IPS-NIHi7 (cell line): ENCODE measurements around the gene B4GALNT2.
"Not testable (repeated sequence)": the region's sequence is repeated elsewhere in the genome, so short reads cannot be mapped to it uniquely, and the experiment has no call there.

Experiments
- DNase-seq: peaks from one replicate; pipeline ENCODE4 v3.0.0; 2012; ENCODE audit warnings: mixed read lengths; ENCODE audit errors: extremely low spot score

B4GALNT2 gene, protein sequence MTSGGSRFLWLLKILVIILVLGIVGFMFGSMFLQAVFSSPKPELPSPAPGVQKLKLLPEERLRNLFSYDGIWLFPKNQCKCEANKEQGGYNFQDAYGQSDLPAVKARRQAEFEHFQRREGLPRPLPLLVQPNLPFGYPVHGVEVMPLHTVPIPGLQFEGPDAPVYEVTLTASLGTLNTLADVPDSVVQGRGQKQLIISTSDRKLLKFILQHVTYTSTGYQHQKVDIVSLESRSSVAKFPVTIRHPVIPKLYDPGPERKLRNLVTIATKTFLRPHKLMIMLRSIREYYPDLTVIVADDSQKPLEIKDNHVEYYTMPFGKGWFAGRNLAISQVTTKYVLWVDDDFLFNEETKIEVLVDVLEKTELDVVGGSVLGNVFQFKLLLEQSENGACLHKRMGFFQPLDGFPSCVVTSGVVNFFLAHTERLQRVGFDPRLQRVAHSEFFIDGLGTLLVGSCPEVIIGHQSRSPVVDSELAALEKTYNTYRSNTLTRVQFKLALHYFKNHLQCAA

DNA sequence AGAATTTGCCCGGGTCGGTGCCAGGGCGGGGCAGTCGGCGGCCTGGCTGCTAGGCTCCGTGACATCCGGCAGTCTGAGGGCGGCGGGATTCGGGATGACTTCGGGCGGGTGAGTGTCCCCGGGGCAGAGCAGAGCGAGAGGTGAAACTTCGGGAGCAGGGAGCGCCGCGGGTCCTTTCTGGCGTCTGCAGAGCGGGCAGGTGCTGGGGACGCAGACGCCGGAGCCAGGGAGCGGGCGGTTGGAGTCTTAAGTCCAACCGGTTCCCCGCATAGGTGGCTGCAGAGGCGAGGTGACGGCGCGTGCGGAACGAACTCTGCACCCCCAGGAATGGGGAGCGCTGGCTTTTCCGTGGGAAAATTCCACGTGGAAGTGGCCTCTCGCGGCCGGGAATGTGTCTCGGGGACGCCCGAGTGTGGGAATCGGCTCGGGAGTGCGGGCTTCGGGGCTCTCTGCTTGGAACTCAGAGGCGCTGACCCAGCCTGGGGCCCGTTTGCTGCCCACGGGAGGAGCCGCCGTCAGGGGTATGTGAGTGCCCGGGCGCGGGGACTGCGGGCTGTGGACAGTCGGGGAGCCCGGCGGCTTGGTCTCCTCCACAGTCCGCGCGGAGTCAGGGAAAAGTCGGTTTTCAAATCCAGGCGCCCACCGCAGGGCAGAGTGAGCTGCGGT, at the start of gene B4GALNT2:
Gene B4GALNT2, plus strand, starts transcription at position 71 of the 666 bp plus-strand sequence. Its CDS starts 24 bp downstream, at position 95.
- DNase-seq, result peak; percentile 77

DNA sequence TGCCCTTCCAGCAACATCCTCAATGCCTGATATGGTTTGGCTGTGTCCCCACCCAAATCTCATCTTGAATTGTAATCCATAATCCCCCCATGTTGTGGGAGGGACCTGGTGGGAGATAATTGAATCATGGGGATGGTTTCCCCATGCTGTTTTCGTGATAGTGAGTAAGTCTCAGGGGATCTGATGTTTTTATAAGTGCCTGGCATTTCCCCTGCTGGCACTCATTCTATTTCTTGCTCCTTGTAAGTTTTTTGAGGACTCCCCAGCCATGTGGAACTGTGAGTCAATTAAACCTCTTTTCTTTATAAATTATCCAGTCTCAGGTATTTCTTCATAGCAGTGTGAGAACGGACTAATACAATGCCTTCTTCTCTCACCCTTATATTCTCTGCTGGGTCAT, 47.5 kb upstream of the B4GALNT2 start:
- not testable (repeated sequence) for DNase-seq

DNA sequence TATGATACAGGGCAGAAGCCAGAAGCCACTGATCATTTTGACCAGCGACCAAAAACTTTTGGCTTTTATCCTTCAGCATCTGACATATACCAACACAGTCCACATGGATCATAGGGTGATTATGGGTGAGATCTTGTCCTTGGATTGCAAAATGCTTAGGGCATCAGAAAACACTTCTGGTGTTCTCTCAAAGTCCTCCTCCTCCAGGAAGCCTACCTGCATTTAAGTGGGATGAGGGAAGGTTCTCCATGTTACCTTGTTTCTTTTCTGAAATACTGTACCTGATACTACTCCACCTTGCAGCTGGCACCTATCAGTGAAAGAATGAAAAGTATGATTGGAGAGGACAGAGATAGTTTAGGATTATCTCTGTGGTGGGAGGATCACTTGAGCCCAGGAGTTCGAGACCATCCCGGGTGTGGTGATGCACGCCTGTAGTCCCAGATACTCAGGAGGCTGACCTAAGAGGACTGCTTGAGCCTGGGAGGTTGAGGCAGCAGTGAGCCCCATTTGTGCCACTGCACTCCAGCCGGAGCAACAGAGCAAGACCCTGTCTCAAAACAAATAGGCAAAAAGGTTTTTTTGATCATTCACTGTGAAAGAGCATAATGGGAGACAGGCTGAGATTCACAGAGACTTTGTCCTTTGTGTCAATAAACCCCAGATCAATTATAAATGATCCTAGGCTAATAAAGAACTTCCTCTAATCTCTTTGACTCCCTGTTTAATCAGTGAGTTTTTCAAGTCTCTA, 46.8 kb upstream of the B4GALNT2 start:
- no peak for DNase-seq

DNA sequence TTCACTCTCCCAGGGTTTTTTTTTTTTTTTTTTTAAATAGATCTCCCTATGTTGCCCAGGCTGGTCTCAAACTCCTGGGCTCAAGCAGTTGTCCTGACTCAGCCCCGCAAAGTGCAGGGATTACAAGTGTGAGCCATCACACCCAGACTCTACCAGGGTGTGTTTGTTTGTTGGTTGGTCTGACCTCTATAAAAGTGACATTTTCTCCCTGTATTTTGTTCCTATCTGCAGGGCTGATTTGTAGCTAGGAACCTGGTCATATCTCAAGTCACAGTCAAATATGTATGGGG, 46.3 kb upstream of the B4GALNT2 start:
- no peak for DNase-seq

DNA sequence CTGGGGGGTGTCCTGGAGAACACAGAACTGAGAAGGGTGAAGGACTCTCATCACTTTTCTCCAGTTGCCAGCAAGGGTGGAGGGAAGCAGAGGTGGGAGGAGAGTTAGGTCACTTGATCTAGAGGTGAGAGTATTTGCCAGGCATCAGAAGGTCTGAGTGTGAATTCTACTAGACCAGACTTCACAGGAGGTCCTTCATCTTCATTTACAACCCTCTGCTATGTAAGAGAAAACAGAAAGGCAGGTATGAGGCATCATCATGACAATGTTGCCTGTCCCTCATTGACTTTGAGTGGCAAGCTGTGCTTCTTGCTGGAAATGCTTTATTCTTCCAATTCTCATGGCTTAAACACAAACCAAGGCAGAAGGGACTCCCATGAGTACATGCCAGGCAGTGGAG, 45.9 kb upstream of the B4GALNT2 start:
- DNase-seq, result no peak

- no peak for DNase-seq
Measured at GRCh38 chr17:49089094-49089493, 43.5 kb upstream of the B4GALNT2 start.

DNA sequence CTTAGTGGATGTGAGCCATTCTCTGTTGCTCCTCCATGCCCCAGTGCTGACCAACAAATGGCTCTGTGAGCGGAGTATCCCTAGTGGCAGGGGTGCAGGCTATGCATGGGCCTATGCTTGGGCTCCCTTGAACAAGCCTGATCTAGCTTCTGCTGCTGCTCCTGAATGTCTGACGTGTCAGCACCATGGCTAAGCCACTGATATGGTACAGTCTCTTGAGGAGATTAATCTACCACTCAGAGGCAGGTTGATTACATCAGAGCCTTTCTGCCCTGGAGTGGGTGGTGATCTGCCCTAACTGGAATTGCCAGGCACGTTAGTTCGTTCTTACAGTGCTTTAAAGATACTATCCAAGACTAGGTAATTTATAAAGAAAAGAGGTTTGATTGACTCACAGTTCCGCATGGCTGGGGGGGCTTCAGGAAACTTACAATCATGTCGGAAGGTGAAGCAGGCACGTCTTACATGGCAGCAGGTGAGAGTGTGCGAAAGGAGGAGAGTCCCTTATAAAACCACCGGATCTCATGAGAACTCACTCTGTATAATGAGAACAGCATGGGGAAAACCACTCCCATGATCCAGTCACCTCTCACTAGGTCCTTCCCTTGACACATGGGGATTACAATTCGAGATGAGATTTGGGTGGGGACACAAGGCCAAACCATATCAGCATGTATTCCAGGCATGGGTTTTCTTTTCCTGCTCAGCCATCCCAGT, 41.5 kb upstream of the B4GALNT2 start:
- no peak for DNase-seq

DNA sequence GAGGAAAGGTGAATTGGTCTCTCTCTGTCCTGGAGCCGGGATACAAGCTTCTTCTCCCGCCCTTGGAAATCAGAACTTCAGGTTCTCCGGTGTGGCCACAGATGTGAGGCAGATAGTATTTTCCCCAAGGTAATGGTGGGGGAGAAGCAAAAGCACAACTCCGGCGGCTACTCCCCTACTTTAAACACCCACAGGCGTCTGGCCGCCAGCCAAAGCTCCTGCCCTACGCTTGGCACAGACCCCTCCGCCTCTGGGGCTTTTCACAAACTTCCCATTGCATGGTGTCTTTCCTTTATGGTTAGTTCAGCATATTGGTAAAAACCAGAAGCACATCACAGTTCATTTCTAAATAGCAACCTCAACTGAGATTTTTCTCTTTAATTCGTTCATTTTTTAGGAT, 39.4 kb upstream of the B4GALNT2 start:
- no peak for DNase-seq

DNA sequence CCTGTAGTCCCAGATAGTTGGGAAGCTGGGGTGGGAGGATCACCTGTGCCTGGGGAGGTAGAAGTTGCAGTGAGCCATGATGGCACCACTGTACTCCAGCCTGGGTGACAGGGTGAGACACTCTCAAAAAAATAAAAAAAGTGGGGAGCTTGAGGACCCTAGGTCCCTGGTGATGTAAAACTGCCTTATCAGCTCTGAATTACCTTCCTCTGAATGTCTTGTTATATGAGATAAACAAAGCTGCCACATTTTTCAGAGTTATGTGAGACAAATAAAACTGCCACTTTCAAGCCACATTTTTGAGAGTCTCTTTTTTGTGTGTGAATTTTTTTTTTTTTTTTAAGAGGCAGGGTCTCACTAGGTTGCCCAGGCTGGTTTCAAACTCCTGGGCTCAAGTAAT, 32.0 kb upstream of the B4GALNT2 start:
- no peak for DNase-seq

GRCh38 chr17:49101054-49101534, 31.5 kb upstream of the B4GALNT2 start:
- DNase-seq, result no peak

GRCh38 chr17:49103360-49103759, 29.2 kb upstream of the B4GALNT2 start:
- not testable (repeated sequence) for DNase-seq

GRCh38 chr17:49104511-49105074, 28.0 kb upstream of the B4GALNT2 start:
- DNase-seq, result no peak

DNA sequence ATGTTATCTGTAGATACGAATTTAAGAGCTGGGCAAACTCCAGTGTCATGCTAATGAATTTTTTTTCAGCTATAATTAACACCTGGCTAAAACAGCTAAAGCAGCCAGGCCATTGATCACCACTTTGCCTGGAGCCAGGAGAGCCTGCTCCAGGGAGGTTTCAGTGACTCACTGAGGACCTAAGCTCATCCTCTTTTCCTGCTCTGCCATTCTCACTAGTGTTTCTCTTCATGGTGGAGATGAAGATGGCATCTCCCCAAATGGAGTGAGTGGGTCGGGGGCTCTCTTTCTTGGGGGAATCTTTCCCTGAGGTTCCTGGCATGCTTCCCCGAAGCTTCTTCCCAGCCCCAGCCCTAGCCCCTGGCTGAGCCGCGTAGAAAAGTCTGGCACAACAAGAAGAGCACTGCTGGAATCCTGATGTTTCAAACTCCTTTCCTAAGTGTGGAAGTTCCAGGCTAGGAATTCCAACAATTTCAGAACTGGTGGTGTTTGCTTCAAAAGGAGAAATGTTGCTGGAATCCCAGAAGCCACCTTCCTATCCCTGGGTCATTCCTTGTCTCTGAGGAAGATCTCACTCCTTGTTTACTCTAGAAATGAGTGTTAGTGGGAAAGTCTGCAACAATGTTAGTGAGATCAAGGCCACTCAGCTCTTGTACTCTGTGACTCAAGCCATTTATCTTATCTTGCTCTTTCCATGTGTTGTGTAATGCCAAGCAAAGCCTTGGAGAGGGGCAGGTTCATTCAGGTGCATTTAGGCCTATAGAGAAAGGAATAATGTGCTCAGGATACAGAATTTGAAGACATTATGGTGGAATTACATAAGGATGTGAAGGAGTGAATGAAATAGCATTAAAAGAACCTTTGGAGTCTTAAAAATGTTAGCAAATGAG, 26.0 kb upstream of the B4GALNT2 start:
- peak; percentile 31 for DNase-seq

DNA sequence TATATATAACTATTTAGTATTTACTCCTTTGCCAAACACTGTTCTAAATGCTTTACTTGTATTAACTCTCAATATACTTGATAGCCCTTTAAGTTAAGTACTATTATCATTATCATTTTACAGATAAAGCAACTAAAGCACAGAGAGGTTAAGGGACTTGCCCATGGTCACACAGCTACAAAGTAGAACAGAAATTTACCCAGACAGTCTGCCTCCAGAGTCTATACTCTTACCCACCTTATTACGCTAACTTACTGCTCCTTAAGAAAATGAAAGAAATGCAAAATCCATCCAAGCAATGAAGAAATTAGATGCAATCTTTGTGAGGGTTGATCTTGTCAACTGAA, 25.4 kb upstream of the B4GALNT2 start:
- DNase-seq, result no peak

DNA sequence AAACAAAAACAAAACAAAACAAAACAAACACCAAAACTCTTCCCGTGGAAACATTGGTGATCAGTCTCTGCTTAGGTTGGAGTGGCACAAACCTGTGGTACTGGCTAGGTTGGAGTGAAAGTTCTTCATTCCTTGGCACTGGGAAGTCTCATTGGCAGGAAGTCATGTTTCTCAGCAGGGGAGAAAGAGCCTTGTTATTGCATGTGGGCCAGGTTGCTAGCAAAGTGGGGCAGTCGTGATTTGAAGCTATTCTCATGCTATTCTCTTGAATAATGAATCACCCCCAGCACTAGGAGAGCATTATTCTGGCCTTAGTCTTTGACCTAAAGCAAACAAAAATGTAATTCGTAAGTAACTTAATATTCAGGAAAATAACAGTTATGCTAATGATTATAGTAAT, 24.3 kb upstream of the B4GALNT2 start:
- DNase-seq, result peak; percentile 35

- no peak for DNase-seq
Measured at GRCh38 chr17:49110509-49110908, 22.1 kb upstream of the B4GALNT2 start.

GRCh38 chr17:49111934-49112333, 20.6 kb upstream of the B4GALNT2 start:
- DNase-seq, result no peak

DNA sequence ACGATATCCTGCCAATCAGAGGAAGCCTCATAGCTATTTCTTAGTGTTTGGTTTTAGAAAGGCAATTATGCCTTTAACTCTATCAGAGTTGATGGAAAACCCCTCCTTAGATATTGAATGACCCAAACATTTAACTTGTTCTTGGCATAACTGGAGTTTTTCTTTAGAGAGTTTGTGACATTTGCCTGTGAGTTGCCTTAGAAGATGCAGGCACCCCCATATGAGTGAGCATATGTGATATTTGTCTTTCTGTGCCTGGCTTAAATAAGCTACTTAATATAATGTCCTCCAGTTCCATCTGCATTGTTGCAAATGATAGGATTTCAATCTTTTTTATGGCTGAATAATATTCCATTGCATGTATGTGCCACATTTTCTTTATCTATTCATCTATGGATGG, 19.6 kb upstream of the B4GALNT2 start:
- DNase-seq, result no peak

GRCh38 chr17:49114703-49115102, 17.9 kb upstream of the B4GALNT2 start:
- DNase-seq, result no peak

- no peak for DNase-seq
Measured at GRCh38 chr17:49117587-49118230, 14.9 kb upstream of the B4GALNT2 start.
